ENCODE measurements around the gene PTPRT.

PTPRT gene

GRCh38 chr20:42844751-42845150 lies 345.0 kb downstream of the PTPRT start:
- no peak for DNase-seq (ENCODE audit: low read depth, low spot score)

GRCh38 chr20:42837456-42837855 lies 352.2 kb downstream of the PTPRT start:
- no peak for DNase-seq (ENCODE audit: low read depth, low spot score)

GRCh38 chr20:42836339-42836738 lies 353.4 kb downstream of the PTPRT start:
- DNase-seq (ENCODE audit: low read depth, low spot score): peak; percentile 41

- DNase-seq (ENCODE audit: low read depth, low spot score): no peak
Measured at GRCh38 chr20:42807876-42808275, 381.8 kb downstream of the PTPRT start.

- no peak for DNase-seq (ENCODE audit: low read depth, low spot score)
Measured at GRCh38 chr20:42795111-42795695, 394.5 kb downstream of the PTPRT start.

GRCh38 chr20:42792052-42792451 lies 397.7 kb downstream of the PTPRT start:
- DNase-seq (ENCODE audit: low read depth, low spot score): no peak

- no peak for DNase-seq (ENCODE audit: low read depth, low spot score)
Measured at GRCh38 chr20:42790111-42790510, 399.6 kb downstream of the PTPRT start.

- no peak for DNase-seq (ENCODE audit: low read depth, low spot score)
Measured at GRCh38 chr20:42788707-42789106, 401.0 kb downstream of the PTPRT start.

GRCh38 chr20:42785041-42785440 lies 404.7 kb downstream of the PTPRT start:
- no peak for DNase-seq (ENCODE audit: low read depth, low spot score)

GRCh38 chr20:42779216-42779615 lies 410.5 kb downstream of the PTPRT start:
- DNase-seq (ENCODE audit: low read depth, low spot score): no peak

GRCh38 chr20:42775866-42776265 lies 413.8 kb downstream of the PTPRT start:
- no peak for DNase-seq (ENCODE audit: low read depth, low spot score)

GRCh38 chr20:42775037-42775436 lies 414.7 kb downstream of the PTPRT start:
- no peak for DNase-seq (ENCODE audit: low read depth, low spot score)

- DNase-seq (ENCODE audit: low read depth, low spot score): no peak
Measured at GRCh38 chr20:42763015-42763414, 426.7 kb downstream of the PTPRT start.

- DNase-seq (ENCODE audit: low read depth, low spot score): no peak
Measured at GRCh38 chr20:42756991-42757390, 432.7 kb downstream of the PTPRT start.

GRCh38 chr20:42754706-42755105 lies 435.0 kb downstream of the PTPRT start:
- DNase-seq (ENCODE audit: low read depth, low spot score): no peak

GRCh38 chr20:42752620-42753019 lies 437.1 kb downstream of the PTPRT start:
- DNase-seq (ENCODE audit: low read depth, low spot score): no peak

- DNase-seq (ENCODE audit: low read depth, low spot score): peak; percentile 2
Measured at GRCh38 chr20:42749556-42749955, 440.1 kb downstream of the PTPRT start.

- no peak for DNase-seq (ENCODE audit: low read depth, low spot score)
Measured at GRCh38 chr20:42747765-42748411, 441.8 kb downstream of the PTPRT start.

GRCh38 chr20:42744756-42745465 lies 444.8 kb downstream of the PTPRT start:
- DNase-seq (ENCODE audit: low read depth, low spot score): no peak

- DNase-seq (ENCODE audit: low read depth, low spot score): no peak
Measured at GRCh38 chr20:42742926-42743325, 446.8 kb downstream of the PTPRT start.

GRCh38 chr20:42741906-42742305 lies 447.8 kb downstream of the PTPRT start:
- no peak for DNase-seq (ENCODE audit: low read depth, low spot score)

GRCh38 chr20:42740226-42740870 lies 449.4 kb downstream of the PTPRT start:
- no peak for DNase-seq (ENCODE audit: low read depth, low spot score)

GRCh38 chr20:42739683-42740082 lies 450.0 kb downstream of the PTPRT start:
- no peak for DNase-seq (ENCODE audit: low read depth, low spot score)
